ELR (cell line): ENCODE results near the gene JMJD1C.
"Not testable (repeated sequence)": the region's sequence is repeated elsewhere in the genome, so short reads cannot be mapped to it uniquely, and the experiment has no call there.

ENCODE experiments used
- DNase-seq: peaks from one replicate; pipeline ENCODE4 v3.0.0-alpha.2; 2015; ENCODE audit warnings: low read depth

Gene JMJD1C

DNA sequence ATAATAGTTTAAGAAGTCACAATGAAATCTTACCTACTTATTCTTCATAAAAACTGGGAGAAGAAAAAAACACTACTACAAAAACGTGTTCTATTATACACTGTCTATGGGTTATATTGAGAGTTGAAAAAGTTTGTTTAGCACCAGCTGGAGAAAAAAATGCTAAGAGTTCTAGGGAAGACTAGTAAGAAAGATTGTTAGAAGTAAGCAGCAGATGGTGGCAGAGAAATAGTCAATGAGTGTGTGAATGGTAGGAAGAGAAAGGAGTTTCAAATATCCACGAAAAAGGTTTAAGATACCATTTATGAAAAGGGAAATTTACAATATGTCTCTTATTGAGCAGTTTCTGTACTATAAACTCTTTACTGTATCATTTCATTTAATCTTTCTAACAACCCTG, 208.0 kb downstream of the JMJD1C start:
- no peak for DNase-seq

DNA sequence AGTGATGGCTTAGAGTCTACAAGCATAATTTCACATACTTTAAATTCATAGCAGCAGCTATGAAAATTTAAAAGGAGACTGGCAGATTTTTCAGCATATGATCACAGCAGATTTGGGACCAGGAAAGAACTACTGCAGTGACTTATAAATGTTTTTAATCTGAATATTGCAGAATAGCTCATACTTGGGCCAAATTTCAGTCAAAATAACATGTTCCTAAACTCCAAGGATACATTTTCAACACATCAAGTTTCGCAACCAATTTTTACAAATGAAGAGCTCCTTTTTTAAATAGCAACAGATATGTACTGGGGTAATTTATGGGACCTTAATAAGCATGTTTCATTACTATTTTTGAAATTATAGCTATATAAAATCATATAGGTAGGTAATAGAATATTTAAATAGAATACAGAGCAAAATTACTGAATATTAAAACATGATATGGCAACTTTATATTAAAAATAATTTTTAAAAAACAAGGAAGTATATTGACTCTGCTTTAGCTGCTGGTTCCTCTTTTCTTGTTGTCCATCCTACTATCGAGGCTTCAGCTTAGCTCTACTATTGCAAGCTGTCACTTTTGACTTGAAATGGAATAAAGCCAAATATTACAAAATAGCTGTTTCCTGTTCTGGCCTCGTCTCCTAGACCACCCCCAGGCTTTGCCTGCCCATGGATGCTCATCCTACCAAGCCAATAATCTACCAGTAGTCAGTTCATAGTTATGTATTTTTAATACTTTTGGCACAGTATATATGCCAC, 209.6 kb downstream of the JMJD1C start:
- DNase-seq = no peak

DNA sequence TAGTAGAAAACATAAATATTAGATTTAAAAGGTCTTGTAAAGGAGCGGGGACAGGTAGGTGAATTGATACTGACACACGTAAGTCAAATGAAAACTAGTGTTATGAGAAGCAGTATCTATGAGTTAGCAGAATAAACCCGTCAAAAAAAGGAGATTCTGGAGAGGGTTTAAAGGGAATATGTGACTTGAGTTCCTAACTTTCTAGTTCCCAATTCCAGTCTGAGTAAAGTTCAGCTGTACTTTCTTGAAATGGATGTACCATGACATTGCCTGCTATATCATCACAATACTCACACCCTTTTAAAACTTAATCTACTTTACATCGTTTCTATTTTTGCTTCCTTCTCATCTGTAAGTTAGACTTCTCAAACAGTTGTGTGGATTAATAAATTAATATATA, 210.5 kb downstream of the JMJD1C start:
- no peak for DNase-seq

DNA sequence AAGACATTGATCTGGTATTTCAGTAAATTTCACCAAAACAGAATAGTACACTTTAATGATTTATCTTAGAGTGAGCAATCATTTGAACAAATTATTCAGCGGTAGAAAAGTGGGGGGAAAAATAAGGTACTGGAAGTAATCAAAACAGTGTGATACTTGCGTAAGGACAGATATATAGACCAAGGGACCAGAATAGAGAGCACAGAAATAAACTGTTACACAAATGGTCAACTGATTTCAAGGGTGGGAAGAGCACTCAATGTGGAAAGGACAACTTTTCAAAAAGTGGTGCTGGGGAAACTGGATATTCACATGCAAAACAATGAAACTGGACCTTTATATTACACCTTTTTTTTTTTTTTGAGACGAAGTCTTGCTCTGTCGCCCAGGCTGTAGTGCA, 212.7 kb downstream of the JMJD1C start:
- no peak for DNase-seq

DNA sequence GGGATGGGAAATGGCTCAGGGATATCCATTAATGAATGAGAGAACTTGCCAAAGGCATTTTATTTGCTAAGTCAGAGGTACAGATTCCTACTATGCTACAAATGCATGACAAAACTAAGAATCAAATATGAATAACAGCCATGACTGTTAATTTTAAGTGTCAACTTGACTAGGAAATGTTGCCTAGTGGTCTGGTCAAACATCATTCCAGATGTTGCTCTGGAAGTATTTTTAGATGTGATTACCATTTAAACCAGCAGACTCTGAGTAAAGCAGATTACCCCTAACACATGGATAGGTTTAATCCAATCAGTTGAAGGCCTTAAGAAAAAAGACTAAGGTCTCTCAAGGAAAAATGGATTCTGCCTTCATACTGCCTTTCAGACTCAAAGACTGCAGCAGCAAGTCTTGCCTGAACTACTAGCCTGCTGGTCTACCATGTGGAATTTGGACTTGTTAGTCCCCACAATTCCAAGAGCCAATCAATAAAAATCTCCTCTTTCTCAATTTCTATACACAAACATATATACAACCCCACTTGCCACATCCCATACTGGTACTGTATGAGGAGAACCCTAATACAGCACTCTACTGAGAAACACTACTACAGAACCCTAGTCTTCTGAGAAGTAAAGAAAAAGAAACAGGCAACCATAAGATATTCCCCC, 213.5 kb downstream of the JMJD1C start:
- DNase-seq = no peak

DNA sequence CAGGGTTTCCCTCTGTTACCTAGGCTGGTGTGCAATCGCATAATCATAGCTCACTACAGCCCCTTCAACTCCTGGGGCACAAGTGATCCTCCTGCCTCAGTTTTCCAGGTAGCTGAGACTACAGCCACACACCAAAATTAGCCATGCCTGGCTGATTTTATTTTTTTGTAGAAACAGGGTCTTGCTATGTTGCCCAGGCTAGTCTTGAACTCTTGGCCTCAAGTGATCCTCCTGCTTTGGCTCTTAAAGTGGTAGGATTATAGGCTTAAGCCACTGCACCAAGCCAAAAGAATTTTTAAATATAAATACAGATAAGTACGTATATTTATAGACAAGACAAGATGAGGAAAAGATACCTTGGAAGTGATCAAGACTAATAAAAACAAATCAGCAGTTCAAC, 215.7 kb downstream of the JMJD1C start:
- no peak for DNase-seq

DNA sequence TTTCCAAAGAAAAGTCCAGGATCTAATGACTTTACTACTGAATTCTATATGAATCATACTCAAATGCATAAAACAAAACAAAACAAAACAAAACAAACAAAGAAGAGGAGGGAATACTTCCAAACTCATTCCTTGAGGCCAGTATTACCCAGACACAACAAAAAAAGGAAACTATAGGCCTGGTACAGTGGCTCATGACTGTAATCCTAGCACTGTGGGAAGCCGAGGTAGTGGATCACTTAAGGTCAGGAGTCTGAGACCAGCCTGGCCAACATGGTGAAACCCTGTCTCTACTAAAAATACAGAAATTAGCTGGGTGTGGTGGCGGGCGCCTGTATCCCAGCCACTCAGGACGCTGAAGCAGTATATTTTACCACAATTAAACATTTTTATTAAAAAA, 218.0 kb downstream of the JMJD1C start:
- peak; percentile 57 for DNase-seq

DNA sequence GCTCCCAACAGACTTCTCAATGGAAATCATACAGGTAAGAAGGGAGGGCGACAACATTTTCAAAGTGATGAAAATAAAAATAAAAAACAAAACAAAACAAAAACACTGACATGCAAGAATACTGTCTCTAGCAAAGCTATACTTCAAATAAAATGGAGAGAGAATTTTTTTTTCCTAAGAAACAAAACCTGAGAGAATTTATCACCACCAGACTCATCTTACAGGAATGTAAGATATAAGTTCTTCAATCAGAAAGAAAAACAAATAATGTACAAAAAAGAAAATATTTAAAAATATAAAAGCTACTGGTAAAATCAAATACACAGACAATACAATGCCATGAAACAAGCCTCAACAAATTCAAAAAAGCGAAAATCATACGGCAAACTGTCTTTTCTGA, 219.4 kb downstream of the JMJD1C start:
- peak; percentile 53 for DNase-seq

DNA sequence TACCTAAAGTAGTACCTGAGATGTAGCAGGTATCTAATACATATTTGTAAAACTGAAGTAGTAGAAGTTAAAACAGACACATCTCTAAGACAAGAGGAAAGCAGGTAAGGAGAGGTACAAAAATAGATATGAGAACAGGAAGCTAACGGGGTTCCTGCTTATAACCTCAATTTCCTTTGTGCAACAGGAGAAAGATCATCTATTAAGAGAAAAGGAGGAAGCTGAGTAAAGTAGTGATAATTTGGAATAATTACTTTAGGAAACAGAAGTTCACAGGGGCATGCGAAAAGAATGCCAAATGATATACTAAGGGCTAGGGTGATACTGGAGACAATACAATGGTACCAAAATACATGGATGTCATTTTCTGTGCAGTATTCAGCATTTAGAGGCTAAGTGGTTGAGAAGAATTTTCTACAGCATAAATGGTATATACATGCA, 223.9 kb downstream of the JMJD1C start:
- DNase-seq = no peak

DNA sequence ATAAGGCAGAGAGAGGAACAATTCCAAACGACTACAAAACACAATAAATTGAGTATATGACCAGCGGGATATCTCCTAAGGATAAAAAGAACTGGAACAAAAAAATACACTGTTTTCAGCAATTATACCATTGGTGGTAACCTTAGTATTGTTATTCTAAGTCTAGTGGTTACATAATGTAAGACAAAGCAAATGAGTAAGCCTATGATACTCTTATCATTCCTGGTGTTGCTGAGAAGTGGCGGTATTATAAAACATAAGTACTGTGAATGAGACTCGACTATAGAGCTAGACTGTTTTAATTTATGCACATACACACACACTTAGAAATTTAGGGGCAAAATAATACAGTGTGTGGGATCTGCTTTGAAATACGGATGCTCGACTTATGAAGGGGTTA, 225.0 kb downstream of the JMJD1C start:
- no peak for DNase-seq

DNA sequence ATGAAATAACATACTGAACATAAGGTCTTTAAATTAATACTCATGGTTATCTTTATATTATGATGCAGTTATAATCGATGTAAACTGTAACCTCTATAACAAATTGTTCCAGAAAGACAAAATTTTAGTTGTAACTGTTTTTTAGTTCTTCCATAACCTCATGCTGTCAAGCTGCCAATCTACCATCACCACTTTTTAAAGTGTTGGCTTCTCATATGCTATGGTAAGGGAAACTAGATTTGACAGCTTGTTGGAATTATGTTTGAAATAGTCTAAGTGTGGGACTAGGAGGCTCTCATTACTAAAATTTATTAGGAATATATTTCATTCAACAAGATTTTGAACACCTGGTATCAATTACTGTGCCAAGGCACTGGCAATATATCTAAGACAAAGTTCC, 227.3 kb downstream of the JMJD1C start:
- DNase-seq = no peak

DNA sequence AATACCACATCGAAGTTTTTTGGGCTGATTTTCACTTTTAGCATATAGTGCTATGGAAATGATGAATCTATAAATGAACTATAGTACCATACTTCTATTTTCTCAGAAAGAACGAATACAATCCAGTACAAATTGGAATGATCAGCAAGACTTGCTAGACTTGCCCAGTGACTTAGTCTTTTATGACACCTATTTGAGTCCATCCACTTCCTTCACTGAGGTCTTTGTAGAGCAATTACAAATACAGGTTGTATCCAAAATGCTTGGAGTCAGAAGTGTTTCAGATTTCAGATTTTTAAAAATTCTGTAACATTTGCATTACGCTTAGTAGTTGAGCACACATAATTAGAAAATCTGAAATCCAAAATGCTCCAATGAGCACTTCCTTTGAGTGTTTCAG, 228.4 kb downstream of the JMJD1C start:
- no peak for DNase-seq

DNA sequence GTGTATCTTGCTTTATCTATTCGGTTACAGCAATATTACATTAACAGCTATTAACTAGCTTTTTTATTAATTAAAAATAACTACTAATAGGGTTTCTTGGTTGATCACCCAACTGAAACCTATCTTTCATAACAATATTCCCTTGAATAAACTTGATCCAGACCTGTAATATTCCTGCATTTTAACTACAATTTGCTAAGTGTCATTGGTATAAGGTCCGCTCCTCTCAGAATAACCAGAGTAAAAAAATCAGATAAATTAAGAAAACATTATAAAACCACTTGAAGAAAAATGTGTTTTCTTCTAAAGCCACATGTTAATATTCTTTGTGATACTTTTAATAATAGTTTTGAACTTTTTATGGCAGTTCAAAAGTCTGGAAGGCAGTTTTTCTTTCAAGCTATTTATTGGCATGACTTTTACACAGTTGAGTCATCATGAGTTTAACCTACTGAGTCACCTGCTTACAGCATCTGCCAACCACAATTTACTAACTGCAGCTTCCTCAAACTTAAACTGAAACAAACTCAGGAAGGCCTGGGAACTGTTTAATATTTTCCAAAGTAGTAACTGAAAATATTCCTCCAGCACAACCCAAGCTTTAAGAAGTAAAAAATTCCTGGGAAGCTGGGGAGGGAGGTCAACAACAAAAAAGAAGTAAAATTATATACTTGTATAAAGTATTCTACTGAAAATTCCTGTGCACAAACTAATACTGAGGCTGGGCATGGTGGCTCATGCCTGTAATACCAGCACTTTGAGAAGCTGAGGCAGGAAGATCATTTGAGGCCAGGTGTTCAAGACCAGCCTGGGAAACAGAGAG, 229.5 kb downstream of the JMJD1C start:
- DNase-seq = peak; percentile 95

DNA sequence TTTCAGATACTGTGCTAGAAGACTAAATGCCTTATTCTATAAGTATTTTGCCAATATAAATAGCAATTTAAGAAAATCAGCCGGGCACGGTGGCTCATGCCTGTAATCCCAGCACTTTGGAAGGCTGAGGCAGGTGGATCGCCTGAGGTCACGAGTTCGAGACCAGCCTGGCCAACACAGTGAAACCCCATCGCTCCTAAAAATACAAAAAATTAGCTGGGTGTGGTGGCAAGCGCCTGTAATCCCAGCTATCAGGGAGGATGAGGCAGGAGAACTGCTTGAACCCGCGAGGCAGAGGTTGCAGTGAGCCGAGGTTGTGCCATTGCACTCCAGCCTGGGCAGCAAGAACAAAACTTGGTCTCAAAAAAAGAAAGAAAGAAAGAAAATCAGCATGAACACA, 230.6 kb downstream of the JMJD1C start:
- DNase-seq = not testable (repeated sequence)

DNA sequence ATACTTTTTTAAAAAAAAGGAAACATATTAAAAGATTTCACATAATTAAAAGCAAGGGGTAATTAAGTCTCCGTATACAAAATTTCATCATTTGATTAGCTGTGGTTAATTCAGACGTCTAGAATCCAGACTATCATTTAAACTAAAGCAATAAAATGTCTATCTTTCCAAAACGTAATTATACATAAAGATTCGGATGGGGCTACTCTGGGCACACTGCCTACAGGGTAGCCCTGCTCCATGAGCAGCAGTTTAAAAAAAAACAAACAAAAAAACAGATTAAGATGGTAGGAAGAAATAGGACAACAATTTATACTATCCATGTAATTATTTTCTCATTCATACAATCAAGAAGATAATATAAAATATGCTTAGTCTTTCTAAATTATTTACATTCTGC, 236.6 kb downstream of the JMJD1C start:
- no peak for DNase-seq

DNA sequence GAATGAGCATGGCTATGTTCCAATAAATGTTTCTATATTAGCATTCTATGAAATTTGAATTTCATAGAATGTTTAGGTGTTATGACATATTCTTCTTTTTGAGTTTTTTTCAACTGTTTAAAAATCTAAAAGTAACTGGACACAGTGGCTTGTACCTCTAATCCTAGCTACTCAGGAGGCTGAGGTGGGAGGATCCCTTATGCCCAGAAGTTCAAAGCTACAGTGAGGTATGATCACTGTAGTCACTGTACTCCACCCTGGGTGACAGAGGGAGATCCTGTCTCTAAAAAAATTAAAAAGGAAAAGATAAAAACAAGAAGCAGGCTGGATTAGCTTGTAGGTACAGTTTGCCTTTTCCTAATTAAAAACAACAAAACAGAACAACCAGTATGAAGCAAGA, 237.5 kb downstream of the JMJD1C start:
- DNase-seq = no peak

DNA sequence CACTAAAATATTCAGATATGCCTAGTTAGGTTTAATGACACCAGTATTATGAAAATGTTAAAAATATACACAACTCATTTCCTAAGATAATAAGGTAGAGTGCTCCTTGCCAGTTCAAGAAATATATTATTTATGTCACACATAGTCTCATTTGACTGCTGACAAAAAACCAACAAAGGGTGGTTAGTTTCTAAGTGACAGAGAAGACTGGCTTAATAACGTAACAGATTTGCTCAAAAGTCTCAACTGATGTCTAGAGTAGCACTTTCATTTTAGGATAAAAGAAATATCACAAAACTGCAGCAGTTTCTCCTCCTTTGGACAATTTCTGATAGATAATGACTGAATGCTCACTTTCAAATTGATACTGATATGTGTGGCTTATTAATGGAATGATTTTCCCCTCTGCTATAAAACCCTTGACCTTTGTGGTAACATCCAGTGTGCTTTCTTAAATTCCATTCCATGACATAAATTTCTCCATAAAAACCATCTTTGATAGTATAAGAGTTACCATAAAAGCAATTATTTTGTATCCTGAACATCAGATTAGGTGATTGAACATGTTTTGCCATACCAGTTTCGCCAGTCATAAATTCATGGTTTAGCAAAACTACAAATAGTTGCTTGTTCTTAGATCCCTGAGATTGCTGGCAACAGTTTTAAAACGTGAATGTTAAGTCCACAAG, 238.4 kb downstream of the JMJD1C start:
- peak; percentile 38 for DNase-seq

DNA sequence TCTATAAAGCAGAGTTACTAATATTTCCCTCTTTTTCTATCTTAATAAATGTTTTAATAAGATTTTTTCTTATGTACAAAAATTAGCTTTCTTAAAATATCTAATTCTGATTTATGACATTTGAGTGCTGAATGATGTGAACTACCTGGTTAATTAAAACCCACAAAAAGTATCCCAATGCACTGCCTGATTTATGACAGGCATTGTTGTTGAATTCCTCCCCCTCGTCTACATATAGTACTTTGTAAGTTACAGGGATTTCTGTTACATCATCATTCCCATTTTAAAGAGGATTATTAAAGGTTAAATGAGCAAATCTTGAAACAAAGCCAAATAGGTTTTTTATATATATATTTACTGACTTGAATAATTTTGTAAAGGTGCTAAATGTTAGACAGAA, 241.5 kb downstream of the JMJD1C start:
- DNase-seq = no peak

DNA sequence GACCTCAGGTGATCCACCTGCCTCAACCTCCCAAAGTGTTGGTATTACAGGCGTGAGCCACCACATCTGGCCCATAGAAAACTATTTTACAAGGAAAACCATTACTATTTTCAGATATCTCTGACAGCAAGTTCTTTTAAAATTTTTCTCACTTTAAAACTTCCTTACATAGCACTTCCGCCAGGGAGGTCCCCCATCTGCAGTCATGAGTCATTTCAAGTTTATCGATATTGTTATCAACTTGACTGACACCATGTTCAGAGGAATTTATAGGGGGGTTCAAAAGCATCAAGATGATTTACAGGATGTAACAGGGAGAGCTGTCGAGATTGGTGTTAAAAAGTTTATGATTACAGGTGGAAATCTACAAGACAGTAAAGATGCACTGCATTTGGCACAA, 243.8 kb downstream of the JMJD1C start:
- no peak for DNase-seq

DNA sequence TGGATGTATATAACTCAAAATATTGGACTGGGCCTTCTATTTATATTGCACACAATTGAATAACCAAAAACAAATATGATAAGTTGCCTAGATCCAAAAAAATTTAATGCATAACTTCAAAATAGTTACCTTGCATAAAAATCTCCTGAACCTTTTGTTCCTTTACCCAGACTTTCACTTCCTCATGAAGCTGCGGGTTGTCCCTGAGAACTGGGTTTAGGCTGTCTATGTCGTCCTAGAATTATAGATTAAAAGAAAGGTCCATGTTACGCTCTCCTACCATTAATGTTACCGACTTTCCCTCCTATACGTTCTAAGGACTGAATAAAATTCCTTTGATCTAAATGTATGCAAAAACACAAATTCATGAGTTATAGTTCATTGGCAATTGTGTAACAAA, 246.0 kb downstream of the JMJD1C start:
- DNase-seq = no peak

DNA sequence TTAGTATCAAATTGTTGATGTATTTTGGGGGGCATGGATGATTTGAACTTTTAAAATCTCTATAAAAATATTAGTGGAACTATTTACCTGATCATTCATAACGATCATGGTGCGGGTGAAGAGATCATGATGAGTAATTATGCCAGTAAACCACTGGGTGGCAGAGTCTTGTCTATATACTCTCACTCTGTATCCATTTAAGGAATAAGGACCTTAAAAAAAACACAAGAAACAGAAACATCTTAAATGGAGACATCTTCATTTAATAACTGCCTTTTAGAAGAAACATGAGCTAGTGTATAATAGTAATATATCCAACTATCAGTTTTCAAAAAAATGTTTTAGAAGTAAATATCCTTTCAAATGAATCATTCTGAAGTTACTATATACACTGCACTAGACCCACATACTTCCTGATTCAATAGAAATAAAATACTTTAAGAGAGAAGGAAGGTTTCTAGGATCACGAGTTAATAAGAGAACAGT, 248.6 kb downstream of the JMJD1C start:
- peak; percentile 80 for DNase-seq

DNA sequence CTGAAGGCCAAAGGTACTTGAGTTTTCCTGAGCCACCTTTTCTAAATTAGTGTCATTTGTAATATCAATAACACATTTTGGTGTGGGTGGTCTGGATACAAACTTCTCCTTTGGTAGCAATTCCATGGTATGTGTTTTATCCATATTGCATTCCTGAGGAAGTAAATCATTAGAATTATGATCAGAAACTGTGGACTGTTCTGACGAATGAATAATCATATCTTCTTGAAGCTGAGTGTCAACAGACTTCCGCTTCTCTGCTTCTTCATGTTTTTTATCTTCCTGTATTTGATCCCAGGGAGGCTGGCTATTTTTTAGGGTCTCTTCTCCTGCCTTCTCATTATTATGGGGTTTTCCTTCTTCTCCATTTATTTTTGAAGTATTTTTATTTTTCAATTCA, 251.2 kb downstream of the JMJD1C start:
- no peak for DNase-seq
